HL-60 (cell line): ENCODE measurements around the gene PLXDC2.

ENCODE experiments used
- CTCF ChIP-seq: IDR thresholded peaks from one replicate; pipeline ENCODE4 v1.5.1; 2011; ENCODE audit warnings: low read length, control low read depth, inconsistent platforms; ENCODE audit not compliant: insufficient read depth
- GABPA ChIP-seq: IDR thresholded peaks from 2 replicates; pipeline ENCODE4 v1.6.1; 2012; ENCODE audit warnings: low read depth
- POLR2AphosphoS5 ChIP-seq: IDR thresholded peaks from 2 replicates; pipeline ENCODE4 v1.6.1; 2012; ENCODE audit warnings: low read depth
- REST ChIP-seq: IDR thresholded peaks from 2 replicates; pipeline ENCODE4 v1.6.1; 2012; ENCODE audit warnings: low read depth; ENCODE audit not compliant: insufficient replicate concordance
- SPI1 ChIP-seq: IDR thresholded peaks from 2 replicates; pipeline ENCODE4 v1.6.1; 2012; ENCODE audit warnings: low read depth, mild to moderate bottlenecking, borderline replicate concordance

- no peak for TF ChIP-seq SPI1
- TF ChIP-seq CTCF: no peak
- TF ChIP-seq POLR2AphosphoS5: no peak
- no peak for TF ChIP-seq REST
- TF ChIP-seq GABPA: no peak
Observed at GRCh38 chr10:20327954-20328353, 511.7 kb downstream of the PLXDC2 start.
